ENCODE measurements around the gene SLC2A9.

DNA sequence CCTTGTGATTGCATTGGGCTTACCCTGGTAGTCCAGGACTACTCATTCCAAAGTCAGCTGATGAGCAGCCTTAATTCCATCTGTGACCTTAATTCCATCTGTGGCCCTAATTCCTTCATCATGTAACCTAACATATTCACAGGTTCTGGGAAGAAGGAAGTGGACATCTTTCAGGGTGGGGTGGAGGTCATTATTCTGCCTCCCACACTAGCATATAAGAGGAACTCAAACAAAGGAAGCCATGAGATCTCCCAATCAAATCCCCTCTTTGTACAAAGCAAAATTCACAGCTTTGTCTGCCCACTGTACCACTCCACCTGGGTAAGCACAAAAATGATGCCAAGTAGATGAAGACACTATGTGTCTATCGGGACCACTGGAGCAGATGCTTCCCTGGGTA, 87.3 kb downstream of the SLC2A9 start:
- TF ChIP-seq, protein P1, sequence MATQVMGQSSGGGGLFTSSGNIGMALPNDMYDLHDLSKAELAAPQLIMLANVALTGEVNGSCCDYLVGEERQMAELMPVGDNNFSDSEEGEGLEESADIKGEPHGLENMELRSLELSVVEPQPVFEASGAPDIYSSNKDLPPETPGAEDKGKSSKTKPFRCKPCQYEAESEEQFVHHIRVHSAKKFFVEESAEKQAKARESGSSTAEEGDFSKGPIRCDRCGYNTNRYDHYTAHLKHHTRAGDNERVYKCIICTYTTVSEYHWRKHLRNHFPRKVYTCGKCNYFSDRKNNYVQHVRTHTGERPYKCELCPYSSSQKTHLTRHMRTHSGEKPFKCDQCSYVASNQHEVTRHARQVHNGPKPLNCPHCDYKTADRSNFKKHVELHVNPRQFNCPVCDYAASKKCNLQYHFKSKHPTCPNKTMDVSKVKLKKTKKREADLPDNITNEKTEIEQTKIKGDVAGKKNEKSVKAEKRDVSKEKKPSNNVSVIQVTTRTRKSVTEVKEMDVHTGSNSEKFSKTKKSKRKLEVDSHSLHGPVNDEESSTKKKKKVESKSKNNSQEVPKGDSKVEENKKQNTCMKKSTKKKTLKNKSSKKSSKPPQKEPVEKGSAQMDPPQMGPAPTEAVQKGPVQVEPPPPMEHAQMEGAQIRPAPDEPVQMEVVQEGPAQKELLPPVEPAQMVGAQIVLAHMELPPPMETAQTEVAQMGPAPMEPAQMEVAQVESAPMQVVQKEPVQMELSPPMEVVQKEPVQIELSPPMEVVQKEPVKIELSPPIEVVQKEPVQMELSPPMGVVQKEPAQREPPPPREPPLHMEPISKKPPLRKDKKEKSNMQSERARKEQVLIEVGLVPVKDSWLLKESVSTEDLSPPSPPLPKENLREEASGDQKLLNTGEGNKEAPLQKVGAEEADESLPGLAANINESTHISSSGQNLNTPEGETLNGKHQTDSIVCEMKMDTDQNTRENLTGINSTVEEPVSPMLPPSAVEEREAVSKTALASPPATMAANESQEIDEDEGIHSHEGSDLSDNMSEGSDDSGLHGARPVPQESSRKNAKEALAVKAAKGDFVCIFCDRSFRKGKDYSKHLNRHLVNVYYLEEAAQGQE (IDR thresholded peaks at IDR 0.05; ENCODE audit: insufficient read depth in 1 of 2, low read depth in 2 of 2, low read length in 2 of 2) = no peak
- TF ChIP-seq POLR2AphosphoS5 (IDR thresholded peaks at IDR 0.05; ENCODE audit: low read depth, low read length) = no peak
